Activated CD4-positive, alpha-beta T cell treated with anti-CD3 and anti-CD28 coated beads, Interleukin-2, amount 50 U/mL, for 4 hours (primary cell): ENCODE data around the gene MAN1C1.

Experiments used
- DNase-seq, 2 experiments: peaks; one replicate each; pipeline ENCODE4 v3.0.0-alpha.2; 2020

Gene MAN1C1

GRCh38 chr1:25743164-25744139, 126.9 kb downstream of the MAN1C1 start:
- DNase-seq, result no peak

- DNase-seq, result no peak
Measured at GRCh38 chr1:25744140-25744581, 127.6 kb downstream of the MAN1C1 start.

- DNase-seq, result no peak
Measured at GRCh38 chr1:25744636-25745425, 128.2 kb downstream of the MAN1C1 start.

GRCh38 chr1:25746299-25747045, 129.9 kb downstream of the MAN1C1 start:
- DNase-seq, result no peak

GRCh38 chr1:25747046-25747719, 130.6 kb downstream of the MAN1C1 start:
- no peak for DNase-seq

GRCh38 chr1:25748531-25749205, 132.1 kb downstream of the MAN1C1 start:
- no peak for DNase-seq

- no peak for DNase-seq
Measured at GRCh38 chr1:25750923-25751605, 134.5 kb downstream of the MAN1C1 start.

- DNase-seq, result peak in 1 of 2 experiments; percentile 4
Measured at GRCh38 chr1:25754470-25755181, 138.0 kb downstream of the MAN1C1 start.

GRCh38 chr1:25755475-25756125, 139.0 kb downstream of the MAN1C1 start:
- DNase-seq, result no peak

- DNase-seq, result no peak
Measured at GRCh38 chr1:25756215-25756614, 139.6 kb downstream of the MAN1C1 start.

- DNase-seq, result no peak
Measured at GRCh38 chr1:25757151-25757845, 140.7 kb downstream of the MAN1C1 start.

GRCh38 chr1:25757846-25758185, 141.2 kb downstream of the MAN1C1 start:
- DNase-seq, result no peak

- no peak for DNase-seq
Measured at GRCh38 chr1:25758466-25759070, 142.0 kb downstream of the MAN1C1 start.

- no peak for DNase-seq
Measured at GRCh38 chr1:25760122-25760719, 143.6 kb downstream of the MAN1C1 start.

GRCh38 chr1:25760871-25761270, 144.3 kb downstream of the MAN1C1 start:
- DNase-seq, result no peak

GRCh38 chr1:25763493-25763892, 146.9 kb downstream of the MAN1C1 start:
- no peak for DNase-seq

- DNase-seq, result no peak
Measured at GRCh38 chr1:25765136-25765922, 148.7 kb downstream of the MAN1C1 start.
